HCT116 (cell line): Measurements from ENCODE around the gene ZNF584. TPM values are rescaled to one million over a fixed set of nuclear protein-coding genes. Genes with fewer than 3 reads are reported as not detected.

ENCODE experiments used
- ATAC-seq: fragments of 200-7000 bp; cut with Tn5 transposase; 2 replicates; pipeline ENCODE4 v1.9.1; 2020; ENCODE audit warnings: mild to moderate bottlenecking, moderate library complexity
- BruUV-seq: library from RNA; stranded (reverse); fragments of 400-500 nt; replicated peaks from 2 replicates; lab custom pipeline; 2021; lab: Mats Ljungman, UMichigan
- CTCF ChIA-PET: fragments of 300-600 bp; sonication (Branson Sonifier 250); formaldehyde crosslinking; loops from one replicate; lab custom pipeline; 2021; ENCODE audit warnings: antibody characterized with exemption; lab: Charles Lee
- POLR2A ChIA-PET: fragments of 300-600, 350-600 bp; sonication (Branson Sonifier 250); formaldehyde crosslinking; loops from one replicate; lab custom pipeline; 2021; ENCODE audit warnings: antibody characterized with exemption; lab: Charles Lee
- RAD21 ChIA-PET, 2 experiments: fragments of 300-600 bp; sonication (Branson Sonifier 250); formaldehyde crosslinking; loops; one replicate each; lab custom pipeline; 2023; ENCODE audit warnings: low total read pairs in 2 of 2; ENCODE audit not compliant: uncharacterized antibody in 2 of 2, unreplicated experiment in 2 of 2, low non-redundant PET in 1 of 2; lab: Charles Lee
- DNase-seq: peaks from one replicate; pipeline ENCODE4 v3.0.0-alpha.2; 2010; ENCODE audit warnings: low read depth, low spot score
- H2AFZ ChIP-seq: fragments of 200-600 bp; shearing (Covaris generic), sonication (generic); 2 replicates; pipeline ENCODE4 v1.6.1; 2017; ENCODE audit warnings: low read depth, mixed run types, mixed read lengths, antibody characterized with exemption, low read length; ENCODE audit not compliant: poor library complexity, severe bottlenecking
- H3K27ac ChIP-seq: 2 replicates; pipeline ENCODE4 v1.5.1; 2012; ENCODE audit warnings: low read depth, low read length
- H3K27me3 ChIP-seq: fragments of 200-600 bp; sonication (generic); 2 replicates; pipeline ENCODE4 v1.6.1; 2016; ENCODE audit warnings: mixed run types, low read length, mixed read lengths; ENCODE audit not compliant: insufficient read depth
- H3K36me3 ChIP-seq, 2 experiments: fragments of 200-500 bp in 1 of 2; fragments of 200-600 bp in 1 of 2; sonication (Bioruptor generic) in 1 of 2; sonication (generic) in 1 of 2; 2 replicates each; pipeline versions ENCODE4 v1.5.1 to v1.6.1; 2014 to 2016; ENCODE audit warnings: low read length in 2 of 2, inconsistent platforms in 1 of 2, mixed read lengths in 1 of 2, mixed run types in 1 of 2; ENCODE audit not compliant: insufficient read depth in 2 of 2, control insufficient read depth in 1 of 2
- H3K4me1 ChIP-seq, 2 experiments: fragments of 200-600 bp in 1 of 2; sonication (generic) in 1 of 2; 2 replicates each; pipeline versions ENCODE4 v1.5.1 to v1.6.1; 2012 to 2017; ENCODE audit warnings: low read length in 2 of 2, inconsistent platforms in 1 of 2, mild to moderate bottlenecking in 1 of 2, mixed read lengths in 1 of 2, mixed run types in 1 of 2, moderate library complexity in 1 of 2; ENCODE audit not compliant: insufficient read depth in 2 of 2, control insufficient read depth in 1 of 2
- H3K4me2 ChIP-seq: fragments of 200-600 bp; sonication (generic); 2 replicates; pipeline ENCODE4 v1.6.1; 2017; ENCODE audit warnings: mixed run types, low read length, mixed read lengths
- H3K4me3 ChIP-seq, 2 experiments: fragments of 200-600 bp in 1 of 2; sonication (generic) in 1 of 2; replicated peaks in 1 of 2; 2 replicates each; pipeline ENCODE4 v1.5.1; 2011 to 2016; ENCODE audit warnings: low read length in 2 of 2, control low read depth in 1 of 2, low read depth in 1 of 2, mild to moderate bottlenecking in 1 of 2, mixed read lengths in 1 of 2, mixed run types in 1 of 2
- H3K79me2 ChIP-seq: fragments of 200-600 bp; sonication (generic); 2 replicates; pipeline ENCODE4 v1.6.1; 2017; ENCODE audit warnings: mild to moderate bottlenecking, mixed run types, low read length, moderate library complexity, mixed read lengths; ENCODE audit not compliant: insufficient read depth
- H3K9ac ChIP-seq: fragments of 200-600 bp; sonication (generic); 2 replicates; pipeline ENCODE4 v1.6.1; 2016; ENCODE audit warnings: low read length, mixed read lengths
- H3K9me2 ChIP-seq: fragments of 200-600 bp; sonication (generic), shearing (Covaris generic); 2 replicates; pipeline ENCODE4 v1.6.1; 2017; ENCODE audit warnings: mixed run types, mild to moderate bottlenecking, moderate library complexity; ENCODE audit not compliant: insufficient read depth
- H3K9me3 ChIP-seq, 2 experiments: fragments of 200-500 bp in 1 of 2; fragments of 200-600 bp in 1 of 2; sonication (Bioruptor generic) in 1 of 2; sonication (generic) in 1 of 2; 2 replicates each; pipeline ENCODE4 v1.6.1; 2014 to 2017; ENCODE audit warnings: low read length in 2 of 2, mixed read lengths in 2 of 2, inconsistent platforms in 1 of 2, low read depth in 1 of 2, mild to moderate bottlenecking in 1 of 2, mixed run types in 1 of 2, moderate library complexity in 1 of 2; ENCODE audit not compliant: control insufficient read depth in 1 of 2, insufficient read depth in 1 of 2
- H4K20me1 ChIP-seq: fragments of 200-600 bp; sonication (generic), shearing (Covaris generic); 2 replicates; pipeline ENCODE4 v1.6.1; 2017; ENCODE audit warnings: mixed run types, mild to moderate bottlenecking, moderate library complexity; ENCODE audit not compliant: insufficient read depth
- CEBPB ChIP-seq: IDR thresholded peaks from 2 replicates; pipeline ENCODE4 v1.6.1; 2012; ENCODE audit warnings: low read depth
- EZH2phosphoT487 ChIP-seq: fragments of 200-600 bp; IDR thresholded peaks from 2 replicates; pipeline ENCODE4 v1.6.1; 2018; ENCODE audit warnings: antibody characterized with exemption, borderline replicate concordance
- FOSL1 ChIP-seq: IDR thresholded peaks from 2 replicates; pipeline ENCODE4 v1.6.1; 2012; ENCODE audit warnings: low read depth
- MAX ChIP-seq: IDR thresholded peaks from 2 replicates; pipeline ENCODE4 v1.6.1; 2012
- REST ChIP-seq: IDR thresholded peaks from 2 replicates; pipeline ENCODE4 v1.6.1; 2012; ENCODE audit warnings: low read depth
- SIN3A ChIP-seq: IDR thresholded peaks from 2 replicates; pipeline ENCODE4 v1.6.1; 2012; ENCODE audit warnings: low read depth
- SP1 ChIP-seq: IDR thresholded peaks from 2 replicates; pipeline ENCODE4 v1.6.1; 2012; ENCODE audit warnings: low read depth
- SRF ChIP-seq: IDR thresholded peaks from 2 replicates; pipeline ENCODE4 v1.6.1; 2012; ENCODE audit warnings: low read depth
- intact Hi-C: fragments of 100-400 bp; cut with micrococcal nuclease; formaldehyde crosslinking; loops from 2 replicates; pipeline ENCODE4 v1.10.0; 2022
- total RNA-seq: library from RNA; stranded (reverse); gene quantifications from one replicate; pipeline ENCODE4 v1.2.1, GENCODE V29; 2021; ENCODE audit not compliant: unreplicated experiment

The ZNF584 gene
- total RNA-seq, 1 experiment from 2014 or later, result 25.8 TPM

GRCh38 chr19:58368561-58369360 lies 39.7 kb upstream of the ZNF584 start:
- TF ChIP-seq SP1 (no peak), MAX (no peak), FOSL1 (no peak), EZH2phosphoT487 (no peak), SRF (no peak), CEBPB (no peak), REST (no peak), SIN3A (no peak)
- H3K27me3 ChIP-seq, result no peaks in the 10 kb centered on the region
- ATAC-seq (no peak), DNase-seq (no peak)
- RAD21 ChIA-PET, result no interaction called here
- H3K4me3 ChIP-seq, result no peak overlapping the region
- H4K20me1 ChIP-seq, result no peaks in the 10 kb centered on the region
- H3K27ac ChIP-seq, result no peak overlapping the region
- BruUV-seq, result no TSS peak
- no peaks in the 10 kb centered on the region for H3K79me2 ChIP-seq
- peaks cover 0 to 4% of the 10 kb centered on the region in 2 experiments; a peak in 1 of 4 replicates for H3K4me1 ChIP-seq
- no peaks in the 10 kb centered on the region for H3K9me2 ChIP-seq
- POLR2A ChIA-PET, result no interaction called here
- intact Hi-C loops, result no loop called here
- no peak overlapping the region for H2AFZ ChIP-seq
- no peaks in the 10 kb centered on the region for H3K9me3 ChIP-seq
- no peak overlapping the region for H3K9ac ChIP-seq
- CTCF ChIA-PET, result no interaction called here
- no peaks in the 10 kb centered on the region for H3K36me3 ChIP-seq
- H3K4me2 ChIP-seq, result no peak overlapping the region
